NOMO-1 treated with DMSO at 0.1 percent for 48 hours (cell line): ENCODE results near the gene STX2.
"Not testable (repeated sequence)": the region's sequence is repeated elsewhere in the genome, so short reads cannot be mapped to it uniquely, and the experiment has no call there.

ENCODE experiments used
- DNase-seq: peaks from one replicate; lab custom pipeline; 2025; ENCODE audit not compliant: unreplicated experiment; lab: John Stamatoyannopoulos, UW

The STX2 gene

GRCh38 chr12:130768120-130768519, 70.9 kb downstream of the STX2 start:
- DNase-seq: no peak

- no peak for DNase-seq
Observed at GRCh38 chr12:130766470-130766869, 72.6 kb downstream of the STX2 start.

- DNase-seq: no peak
Observed at GRCh38 chr12:130765186-130765659, 73.8 kb downstream of the STX2 start.

- no peak for DNase-seq
Observed at GRCh38 chr12:130764475-130765185, 74.4 kb downstream of the STX2 start.

- no peak for DNase-seq
Observed at GRCh38 chr12:130764073-130764472, 75.0 kb downstream of the STX2 start.

DNA sequence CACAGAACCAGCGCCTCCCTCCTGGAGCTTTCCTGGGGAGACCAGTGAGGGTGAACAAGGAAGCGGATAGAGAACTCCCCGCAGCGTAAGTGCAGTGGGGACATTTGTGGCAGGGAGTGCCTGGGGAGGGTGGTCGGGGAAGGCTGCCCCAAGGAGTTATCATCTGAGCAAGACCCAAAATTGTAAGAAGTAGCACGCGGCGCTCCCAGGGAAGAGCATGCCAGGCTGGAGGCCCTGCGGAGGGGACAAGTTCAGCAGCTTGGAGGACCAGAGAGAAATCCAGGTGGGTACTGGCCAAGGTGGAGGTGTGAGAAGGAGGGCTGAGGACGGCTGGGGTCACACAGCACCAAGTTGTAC, 76.8 kb downstream of the STX2 start:
- DNase-seq: no peak

DNA sequence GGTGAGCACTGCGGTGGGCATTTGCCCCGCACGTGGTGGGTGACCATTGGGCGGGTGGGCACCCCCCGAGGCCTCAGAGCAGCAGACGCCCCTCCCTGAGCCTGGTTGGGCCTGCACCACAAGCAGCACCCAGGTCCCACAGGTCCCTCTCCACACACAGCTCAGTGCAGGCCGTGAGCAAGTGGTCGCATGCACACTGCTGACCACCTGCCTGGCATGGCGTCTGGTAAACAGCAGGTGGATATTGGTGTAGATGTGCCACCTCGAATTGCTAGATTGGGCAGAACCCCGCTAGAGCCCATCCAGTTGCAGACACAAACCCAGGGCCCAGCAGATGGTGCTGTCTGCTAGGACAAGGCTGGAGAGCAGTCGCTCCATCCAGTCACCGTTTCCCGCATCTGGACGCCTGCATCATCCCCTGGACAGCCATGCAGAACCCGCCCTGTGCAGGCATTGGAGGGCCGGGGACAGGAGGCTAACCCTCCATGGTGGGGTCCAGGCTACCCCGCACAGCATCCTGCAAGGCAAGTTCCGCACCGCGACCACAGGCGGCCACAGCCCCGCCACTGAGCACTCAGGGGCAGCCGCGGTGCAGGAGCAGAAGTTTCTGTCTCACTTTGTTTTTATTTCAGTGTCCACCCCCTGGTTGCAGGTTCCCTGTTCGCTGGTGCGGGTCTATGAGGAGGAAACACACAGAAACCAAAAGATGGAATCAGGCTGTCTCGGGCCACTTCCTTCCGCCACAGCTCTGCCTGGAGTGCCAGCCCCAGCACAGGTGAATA, 77.3 kb downstream of the STX2 start:
- DNase-seq: no peak

DNA sequence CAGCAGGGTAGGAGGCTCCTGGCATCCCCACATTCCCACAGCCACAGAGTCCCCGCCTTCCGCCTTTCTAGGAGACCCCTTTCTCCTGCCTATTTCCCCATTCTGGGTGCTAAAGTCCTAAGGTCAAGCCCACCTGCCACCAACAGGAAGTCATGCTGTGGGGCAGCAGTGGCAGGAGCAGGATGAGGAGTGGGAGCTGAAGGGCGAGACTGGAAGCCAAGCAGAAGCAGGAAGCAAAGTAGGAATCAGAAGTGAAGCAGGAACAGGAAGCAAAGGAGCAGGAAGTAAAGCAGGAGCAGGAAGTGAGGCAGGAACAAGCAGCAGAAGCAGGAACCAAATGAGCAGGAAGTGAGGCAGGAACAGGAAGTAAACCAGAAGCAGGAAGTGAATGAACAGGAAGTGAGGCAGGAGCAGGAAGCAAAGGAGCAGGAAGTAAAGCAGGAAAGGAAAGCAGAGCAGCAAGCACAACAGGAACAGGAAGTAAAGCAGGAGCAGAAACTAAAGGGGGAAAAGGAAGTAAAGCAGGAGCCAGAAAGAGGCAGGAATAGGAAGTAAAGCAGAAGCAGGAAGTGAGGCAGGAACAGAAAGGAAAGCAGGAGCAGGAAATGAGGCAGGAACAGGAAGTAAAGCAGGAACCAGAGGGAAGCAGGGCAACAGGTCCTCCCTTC, 84.7 kb downstream of the STX2 start:
- DNase-seq: no peak

DNA sequence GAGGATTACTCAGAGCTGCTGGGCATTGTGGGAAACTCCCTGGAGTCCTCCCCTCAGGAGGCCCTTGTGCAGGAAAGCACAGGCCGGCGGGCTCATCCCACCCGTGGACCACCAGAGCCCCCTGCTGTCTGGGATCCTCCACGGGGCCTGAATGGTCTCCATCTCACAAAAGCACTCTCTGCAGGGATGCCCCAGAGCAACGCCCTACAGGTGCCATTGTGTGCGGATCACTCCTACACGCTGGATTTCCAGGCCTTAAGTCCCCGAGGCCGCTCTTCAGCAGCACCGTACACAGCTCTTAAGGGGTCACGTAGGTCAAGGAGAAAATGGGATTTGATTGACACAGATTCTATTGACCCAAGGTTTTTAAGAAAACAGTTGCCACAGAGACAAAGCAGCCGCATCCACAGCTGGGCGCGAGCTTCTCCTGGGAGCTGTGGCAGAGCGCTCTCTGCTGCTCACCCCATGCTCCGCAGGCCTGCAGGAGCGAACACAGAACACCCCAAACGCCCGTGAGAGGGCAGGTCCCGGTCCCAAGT, 86.3 kb downstream of the STX2 start:
- no peak for DNase-seq

GRCh38 chr12:130752037-130752436, 87.0 kb downstream of the STX2 start:
- not testable (repeated sequence) for DNase-seq

- no peak for DNase-seq
Observed at GRCh38 chr12:130748786-130749185, 90.3 kb downstream of the STX2 start.

GRCh38 chr12:130747867-130748740, 90.9 kb downstream of the STX2 start:
- peak; percentile 76 for DNase-seq

GRCh38 chr12:130746546-130746945, 92.5 kb downstream of the STX2 start:
- DNase-seq: no peak

GRCh38 chr12:130745921-130746320, 93.1 kb downstream of the STX2 start:
- DNase-seq: no peak

GRCh38 chr12:130744274-130744673, 94.8 kb downstream of the STX2 start:
- DNase-seq: no peak

DNA sequence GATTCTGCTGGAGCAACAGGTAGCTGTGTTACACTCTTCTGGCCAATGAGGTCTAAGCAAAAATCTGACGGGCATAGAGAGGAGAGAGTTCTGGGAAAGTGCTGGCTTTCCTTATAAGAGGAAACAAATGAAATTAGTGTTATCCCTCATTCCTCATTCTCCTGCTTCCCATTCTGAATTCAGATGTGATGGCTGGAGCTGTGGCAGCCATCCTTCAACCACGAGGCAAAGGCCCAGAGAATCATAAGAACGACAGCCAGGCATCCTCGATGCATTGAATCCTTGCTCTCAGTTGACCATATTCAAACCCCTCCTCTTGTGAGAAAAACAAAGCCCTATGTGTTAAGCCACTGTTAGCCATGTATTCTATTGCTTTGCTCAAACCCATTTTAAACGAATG, 95.4 kb downstream of the STX2 start:
- DNase-seq: no peak

DNA sequence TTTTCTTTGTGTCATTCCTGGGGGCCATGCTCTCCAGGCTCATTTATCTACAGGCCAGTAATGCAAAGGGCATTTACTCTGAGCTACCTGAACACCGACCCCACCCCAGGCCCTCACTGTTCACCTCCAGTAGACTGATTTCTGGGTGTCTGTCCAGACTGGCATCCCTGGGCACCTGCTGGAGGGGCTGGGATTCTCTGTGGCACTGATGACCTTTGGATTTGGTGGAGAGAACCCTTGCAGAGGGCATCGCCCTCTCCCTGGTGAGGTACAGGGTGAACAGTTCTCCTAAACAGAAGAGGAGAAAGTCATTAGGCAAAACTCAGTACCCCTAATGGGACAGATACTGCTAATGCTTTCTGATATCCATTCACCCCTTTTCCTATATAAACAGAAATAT, 95.9 kb downstream of the STX2 start:
- no peak for DNase-seq

DNA sequence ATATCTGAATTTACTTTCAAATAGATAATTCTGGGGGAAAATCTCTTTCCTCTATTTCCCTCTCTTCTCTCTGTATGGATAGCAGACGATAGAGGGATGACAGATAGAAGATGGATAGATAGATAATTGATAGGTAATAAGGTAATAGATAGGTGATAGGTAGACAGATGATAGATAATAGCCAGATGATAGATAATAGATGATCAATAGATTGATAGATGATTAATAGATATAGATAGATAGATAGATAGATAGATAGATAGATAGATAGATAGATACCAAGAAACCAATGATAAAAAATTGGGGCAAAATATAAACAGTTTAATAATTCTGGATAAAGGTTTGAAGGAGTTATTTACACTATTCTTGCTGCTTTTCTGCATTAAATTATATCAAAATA, 96.3 kb downstream of the STX2 start:
- DNase-seq: no peak

DNA sequence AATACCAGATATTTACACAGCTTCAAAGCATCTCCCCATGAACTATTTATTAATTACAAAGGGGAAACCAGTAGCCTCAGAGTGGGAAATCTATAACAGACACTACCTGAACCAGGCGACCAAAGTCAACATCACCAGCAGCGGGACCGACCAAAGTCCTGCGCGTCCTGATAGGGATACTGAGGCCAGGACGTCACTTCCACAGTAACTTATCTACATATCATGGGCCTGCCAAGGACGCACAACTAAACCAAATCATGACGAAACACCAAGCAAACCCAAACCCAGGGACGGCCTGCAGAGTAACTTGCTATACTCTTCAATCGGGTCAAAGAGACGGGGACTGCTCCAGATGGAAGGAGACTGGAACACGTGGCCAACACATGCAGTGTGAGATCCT, 96.9 kb downstream of the STX2 start:
- no peak for DNase-seq
